Colonic mucosa (tissue), 4 donors: ENCODE measurements around the gene DNAJB4. TPM values are rescaled to one million over a fixed set of nuclear protein-coding genes. Genes with fewer than 3 reads are reported as not detected.

Source experiments
- DNase-seq: peaks from one replicate; pipeline ENCODE4 v3.0.0-alpha.2; 2020
- H3K27ac ChIP-seq: fragments of 200-600 bp; one replicate; pipeline ENCODE4 v1.8.0; 2021
- H3K27me3 ChIP-seq: fragments of 200-600 bp; one replicate; pipeline ENCODE4 v1.8.0; 2021
- H3K36me3 ChIP-seq: fragments of 200-600 bp; one replicate; pipeline ENCODE4 v1.8.0; 2021
- H3K4me1 ChIP-seq: fragments of 200-600 bp; one replicate; pipeline ENCODE4 v1.8.0; 2021; ENCODE audit warnings: mild to moderate bottlenecking
- H3K4me3 ChIP-seq: fragments of 200-600 bp; one replicate; pipeline ENCODE4 v1.8.0; 2021
- H3K9ac ChIP-seq, 2 donors: one replicate each; pipeline ENCODE4 v1.7.0; 2013; ENCODE audit warnings: control low read depth in 2 of 2, low read depth in 2 of 2, low read length in 2 of 2
- H3K9me3 ChIP-seq: fragments of 200-600 bp; one replicate; pipeline ENCODE4 v1.8.0; 2021
- CTCF ChIP-seq: fragments of 200-600 bp; IDR thresholded peaks from one replicate; pipeline ENCODE4 v1.8.0; 2022; ENCODE audit warnings: antibody characterized with exemption, mild to moderate bottlenecking
- intact Hi-C: fragments of 100-400 bp; cut with DNase I; formaldehyde crosslinking; loops from one replicate; pipeline ENCODE4 v1.14.1; 2022
- total RNA-seq, 2 donors: library from RNA; stranded (reverse); fragmentation: NEBNext Ultra II Directional in 1 of 2; extraction: Animal tissue kit (Norgen Biotek cat#: 25700) in 1 of 2; gene quantifications; one replicate each; pipeline ENCODE4 v1.2.1, GENCODE V29; 2021
- donor health status: healthy.
- donor health status: DM: no; HTN: no; CAD: no.
- donor health status: DM: no; HTN: no; CAD: no.

The DNAJB4 gene
- total RNA-seq, 2 donors from 2014 or later = 12.2 to 29.3 TPM

DNA sequence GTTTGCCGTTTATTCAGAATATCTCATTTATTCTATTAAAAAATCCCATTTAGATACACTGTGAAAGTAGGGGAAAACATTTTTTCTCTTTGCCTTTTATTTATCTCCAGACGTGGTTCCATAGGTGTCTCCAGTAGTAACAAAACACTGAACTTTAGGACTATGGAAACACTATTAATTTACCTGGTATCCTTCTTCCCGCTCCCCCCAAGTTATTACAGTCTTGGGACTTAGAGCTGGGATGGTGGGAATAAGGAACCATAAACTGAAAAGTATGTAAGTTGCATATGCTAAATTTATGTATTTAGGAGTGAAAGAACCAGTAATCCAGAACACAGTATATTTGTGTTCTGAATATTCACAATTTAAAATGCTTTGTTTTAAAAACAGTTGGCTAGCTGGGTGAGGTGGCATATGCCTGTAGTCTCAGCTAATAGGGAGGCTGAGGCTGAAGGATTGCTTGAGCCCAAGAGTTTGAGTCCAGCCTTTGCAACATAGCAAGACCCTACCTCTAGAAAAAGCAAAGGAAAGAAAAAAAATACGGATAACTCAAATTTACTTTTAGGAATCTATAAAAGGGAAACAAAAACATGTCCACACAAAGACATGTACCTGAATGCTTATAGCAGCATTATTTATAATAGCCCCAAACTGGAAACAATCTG lies 3.1 kb downstream of the DNAJB4 start:
- no peak overlapping the region for H3K9ac ChIP-seq
- H3K4me3 ChIP-seq = no peak overlapping the region
- intact Hi-C loops = no loop called here
- H3K36me3 ChIP-seq = no peaks in the 10 kb centered on the region
- no peak for TF ChIP-seq CTCF
- H3K9me3 ChIP-seq = no peaks in the 10 kb centered on the region
- no peaks in the 10 kb centered on the region for H3K27me3 ChIP-seq
- H3K4me1 ChIP-seq = no peaks in the 10 kb centered on the region
- no peak overlapping the region for H3K27ac ChIP-seq
- no peak for DNase-seq

- no peaks in the 10 kb centered on the region for H3K4me1 ChIP-seq
- no peak for DNase-seq
- H3K36me3 ChIP-seq = no peaks in the 10 kb centered on the region
- H3K27ac ChIP-seq = no peak overlapping the region
- no peaks in the 10 kb centered on the region for H3K27me3 ChIP-seq
- TF ChIP-seq CTCF = no peak
- H3K9ac ChIP-seq = no peak overlapping the region
- H3K9me3 ChIP-seq = no peaks in the 10 kb centered on the region
- no peak overlapping the region for H3K4me3 ChIP-seq
- intact Hi-C loops = no loop called here
These were observed 4.5 kb downstream of the DNAJB4 start for GRCh38 chr1:78009276-78009675.

DNA sequence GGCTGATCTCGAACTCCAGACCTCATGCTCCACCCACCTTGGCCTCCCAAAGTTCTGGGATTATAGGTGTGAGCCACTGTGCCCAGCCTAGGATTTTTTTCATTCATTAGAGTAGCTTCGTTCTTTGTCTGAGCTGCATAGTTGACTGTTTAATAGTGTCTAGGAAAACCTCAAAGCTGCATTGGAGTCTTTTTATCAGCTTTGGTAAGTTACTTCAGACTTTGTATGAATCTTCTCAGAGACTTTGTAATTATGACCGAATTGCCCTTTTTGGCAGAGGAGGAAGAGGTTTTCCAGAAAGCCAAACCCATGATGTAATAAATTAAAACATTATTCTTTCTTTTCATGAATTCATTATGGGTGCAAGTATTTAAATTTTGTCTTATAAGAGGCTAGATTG lies 5.1 kb downstream of the DNAJB4 start:
- H3K4me1 ChIP-seq = no peaks in the 10 kb centered on the region

GRCh38 chr1:78011050-78011449 lies 6.3 kb downstream of the DNAJB4 start:
- Histone ChIP-seq H3K9ac (no peak overlapping the region), H3K27me3 (no peaks in the 10 kb centered on the region), H3K9me3 (no peaks in the 10 kb centered on the region), H3K27ac (no peak overlapping the region), H3K4me1 (no peaks in the 10 kb centered on the region), H3K4me3 (no peak overlapping the region), H3K36me3 (no peaks in the 10 kb centered on the region)
- no peak for DNase-seq
- no peak for TF ChIP-seq CTCF
- intact Hi-C loops = no loop called here

More for the DNA sequence above, 5.1 kb downstream of the DNAJB4 start:
- Histone ChIP-seq H3K9ac (no peak overlapping the region), H3K27ac (no peak overlapping the region), H3K4me3 (no peak overlapping the region), H3K27me3 (no peaks in the 10 kb centered on the region), H3K36me3 (no peaks in the 10 kb centered on the region), H3K9me3 (no peaks in the 10 kb centered on the region)
- TF ChIP-seq CTCF = no peak
- intact Hi-C loops = no loop called here
- no peak for DNase-seq

DNA sequence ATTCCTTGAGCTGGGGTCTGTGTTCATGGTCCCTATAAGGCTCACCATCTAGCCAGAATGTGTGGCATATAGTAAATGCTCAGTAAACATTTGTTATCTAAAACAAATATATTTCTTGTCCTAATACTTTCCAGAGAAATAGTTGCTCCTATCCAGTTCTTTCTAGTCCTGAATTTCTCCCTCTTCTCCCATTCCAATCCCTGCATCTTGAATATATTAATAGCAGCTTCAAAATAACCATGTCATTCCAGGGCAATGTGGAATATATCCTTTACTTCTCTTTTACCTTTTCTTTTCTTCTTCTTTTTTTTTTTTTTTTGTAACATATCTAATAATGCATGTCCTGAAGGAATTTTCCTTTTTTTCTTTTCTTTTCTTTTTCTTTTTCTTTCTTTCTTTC lies 10.4 kb downstream of the DNAJB4 start:
- Histone ChIP-seq H3K36me3 (no peaks in the 10 kb centered on the region), H3K9ac (no peak overlapping the region), H3K9me3 (no peaks in the 10 kb centered on the region), H3K27me3 (no peaks in the 10 kb centered on the region), H3K4me1 (no peaks in the 10 kb centered on the region), H3K27ac (no peak overlapping the region), H3K4me3 (no peak overlapping the region)
- no peak for TF ChIP-seq CTCF
- DNase-seq = no peak
- intact Hi-C loops = no loop called here
